Mucosa of stomach (tissue), 1 donor: ENCODE measurements around the gene PITPNB.

Experiments used
- H3K27me3 ChIP-seq: one replicate; pipeline ENCODE4 v1.7.0; 2013; ENCODE audit warnings: mild to moderate bottlenecking, low read length; ENCODE audit not compliant: control insufficient read depth, insufficient read depth
- H3K36me3 ChIP-seq: one replicate; pipeline ENCODE4 v1.7.0; 2013; ENCODE audit warnings: low read length; ENCODE audit not compliant: control insufficient read depth, insufficient read depth
- H3K4me1 ChIP-seq: one replicate; pipeline ENCODE4 v1.7.0; 2013; ENCODE audit warnings: mild to moderate bottlenecking, low read length; ENCODE audit not compliant: control insufficient read depth, insufficient read depth
- H3K4me3 ChIP-seq: one replicate; pipeline ENCODE4 v1.7.0; 2013; ENCODE audit warnings: low read length
- H3K9ac ChIP-seq: one replicate; pipeline ENCODE4 v1.7.0; 2013; ENCODE audit warnings: mild to moderate bottlenecking, low read length, moderate library complexity
- H3K9me3 ChIP-seq: one replicate; pipeline ENCODE4 v1.7.0; 2013; ENCODE audit warnings: mild to moderate bottlenecking, low read length, moderate library complexity; ENCODE audit not compliant: control insufficient read depth
- donor health status: Pancreatic carcinoma.

The PITPNB gene

GRCh38 chr22:27863556-27863955 is 55.5 kb downstream of the PITPNB start:
- Histone ChIP-seq H3K4me1 (peaks cover 28% of the 10 kb centered on the region), H3K27me3 (no peaks in the 10 kb centered on the region), H3K9me3 (no peaks in the 10 kb centered on the region)

GRCh38 chr22:27863001-27863400 is 56.1 kb downstream of the PITPNB start:
- H3K27me3 ChIP-seq, result no peaks in the 10 kb centered on the region
- H3K9ac ChIP-seq, result no peak overlapping the region
- no peaks in the 10 kb centered on the region for H3K36me3 ChIP-seq
- H3K4me3 ChIP-seq, result no peak overlapping the region
- no peaks in the 10 kb centered on the region for H3K9me3 ChIP-seq
- peaks cover 23% of the 10 kb centered on the region for H3K4me1 ChIP-seq

More at GRCh38 chr22:27863556-27863955, 55.5 kb downstream of the PITPNB start:
- Histone ChIP-seq H3K9ac (no peak overlapping the region), H3K36me3 (no peaks in the 10 kb centered on the region), H3K4me3 (no peak overlapping the region)

GRCh38 chr22:27859336-27859735 is 59.7 kb downstream of the PITPNB start:
- Histone ChIP-seq H3K9ac (no peak overlapping the region), H3K36me3 (peaks cover 9% of the 10 kb centered on the region), H3K27me3 (no peaks in the 10 kb centered on the region), H3K9me3 (no peaks in the 10 kb centered on the region), H3K4me3 (no peak overlapping the region), H3K4me1 (peaks cover 16% of the 10 kb centered on the region)

- Histone ChIP-seq H3K36me3 (peaks cover 9% of the 10 kb centered on the region), H3K9ac (no peak overlapping the region), H3K4me3 (no peak overlapping the region), H3K4me1 (peaks cover 16% of the 10 kb centered on the region), H3K9me3 (no peaks in the 10 kb centered on the region), H3K27me3 (no peaks in the 10 kb centered on the region)
These were observed 60.4 kb downstream of the PITPNB start for GRCh38 chr22:27858626-27859025.

GRCh38 chr22:27857443-27857842 is 61.6 kb downstream of the PITPNB start:
- Histone ChIP-seq H3K4me3 (no peak overlapping the region), H3K9ac (no peak overlapping the region), H3K27me3 (no peaks in the 10 kb centered on the region), H3K4me1 (peaks cover 6% of the 10 kb centered on the region), H3K9me3 (no peaks in the 10 kb centered on the region), H3K36me3 (peaks cover 9% of the 10 kb centered on the region)

GRCh38 chr22:27856386-27856785 is 62.7 kb downstream of the PITPNB start:
- Histone ChIP-seq H3K9me3 (no peaks in the 10 kb centered on the region), H3K4me3 (no peak overlapping the region), H3K4me1 (peaks cover 5% of the 10 kb centered on the region), H3K36me3 (peaks cover 9% of the 10 kb centered on the region), H3K9ac (no peak overlapping the region), H3K27me3 (no peaks in the 10 kb centered on the region)

- H3K36me3 ChIP-seq, result peaks cover 9% of the 10 kb centered on the region
- H3K27me3 ChIP-seq, result no peaks in the 10 kb centered on the region
- no peak overlapping the region for H3K4me3 ChIP-seq
- H3K9ac ChIP-seq, result no peak overlapping the region
- H3K4me1 ChIP-seq, result no peaks in the 10 kb centered on the region
- no peaks in the 10 kb centered on the region for H3K9me3 ChIP-seq
These were observed 65.6 kb downstream of the PITPNB start for GRCh38 chr22:27853424-27853823.

GRCh38 chr22:27851974-27852746 is 66.9 kb downstream of the PITPNB start:
- H3K9me3 ChIP-seq, result no peaks in the 10 kb centered on the region
- no peaks in the 10 kb centered on the region for H3K27me3 ChIP-seq
- no peaks in the 10 kb centered on the region for H3K4me1 ChIP-seq
- H3K36me3 ChIP-seq, result peaks cover 9% of the 10 kb centered on the region
- no peak overlapping the region for H3K9ac ChIP-seq
- H3K4me3 ChIP-seq, result no peak overlapping the region

GRCh38 chr22:27850000-27850521 is 69.0 kb downstream of the PITPNB start:
- Histone ChIP-seq H3K36me3 (no peaks in the 10 kb centered on the region), H3K27me3 (no peaks in the 10 kb centered on the region), H3K4me3 (no peak overlapping the region), H3K9me3 (no peaks in the 10 kb centered on the region), H3K4me1 (no peaks in the 10 kb centered on the region), H3K9ac (no peak overlapping the region)

- Histone ChIP-seq H3K4me1 (no peaks in the 10 kb centered on the region), H3K36me3 (no peaks in the 10 kb centered on the region), H3K27me3 (no peaks in the 10 kb centered on the region), H3K9me3 (no peaks in the 10 kb centered on the region), H3K4me3 (no peak overlapping the region), H3K9ac (no peak overlapping the region)
These were observed 71.1 kb downstream of the PITPNB start for GRCh38 chr22:27848005-27848404.

GRCh38 chr22:27846910-27847309 is 72.1 kb downstream of the PITPNB start:
- Histone ChIP-seq H3K9me3 (no peaks in the 10 kb centered on the region), H3K4me1 (no peaks in the 10 kb centered on the region), H3K4me3 (no peak overlapping the region), H3K9ac (no peak overlapping the region), H3K36me3 (no peaks in the 10 kb centered on the region), H3K27me3 (no peaks in the 10 kb centered on the region)

GRCh38 chr22:27846248-27846757 is 72.8 kb downstream of the PITPNB start:
- Histone ChIP-seq H3K36me3 (no peaks in the 10 kb centered on the region), H3K9ac (no peak overlapping the region), H3K27me3 (no peaks in the 10 kb centered on the region), H3K9me3 (no peaks in the 10 kb centered on the region), H3K4me1 (no peaks in the 10 kb centered on the region), H3K4me3 (no peak overlapping the region)
